ENCODE measurements around the gene RSPO3. TPM values are rescaled to one million over a fixed set of nuclear protein-coding genes. Genes with fewer than 3 reads are reported as not detected.

RSPO3 gene
- total RNA-seq, 1 experiment from 2014 or later = not detected

GRCh38 chr6:127192911-127193541, 74.6 kb downstream of the RSPO3 start:
- no peak for DNase-seq
- POLR2A ChIA-PET (ENCODE audit: unreplicated experiment) = no interaction called here

DNA sequence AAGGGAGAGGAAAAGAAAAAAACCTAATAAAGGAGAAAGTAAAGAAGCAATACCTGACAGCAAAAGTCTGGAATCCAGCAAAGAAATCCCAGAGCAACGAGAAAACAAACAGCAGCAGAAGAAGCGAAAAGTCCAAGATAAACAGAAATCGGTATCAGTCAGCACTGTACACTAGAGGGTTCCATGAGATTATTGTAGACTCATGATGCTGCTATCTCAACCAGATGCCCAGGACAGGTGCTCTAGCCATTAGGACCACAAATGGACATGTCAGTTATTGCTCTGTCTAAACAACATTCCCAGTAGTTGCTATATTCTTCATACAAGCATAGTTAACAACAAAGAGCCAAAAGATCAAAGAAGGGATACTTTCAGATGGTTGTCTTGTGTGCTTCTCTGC, 77.4 kb downstream of the RSPO3 start:
- no peak for TF ChIP-seq EZH2phosphoT487 (IDR thresholded peaks at IDR 0.05; ENCODE audit: borderline replicate concordance, low read length)
- TF ChIP-seq, protein P1, sequence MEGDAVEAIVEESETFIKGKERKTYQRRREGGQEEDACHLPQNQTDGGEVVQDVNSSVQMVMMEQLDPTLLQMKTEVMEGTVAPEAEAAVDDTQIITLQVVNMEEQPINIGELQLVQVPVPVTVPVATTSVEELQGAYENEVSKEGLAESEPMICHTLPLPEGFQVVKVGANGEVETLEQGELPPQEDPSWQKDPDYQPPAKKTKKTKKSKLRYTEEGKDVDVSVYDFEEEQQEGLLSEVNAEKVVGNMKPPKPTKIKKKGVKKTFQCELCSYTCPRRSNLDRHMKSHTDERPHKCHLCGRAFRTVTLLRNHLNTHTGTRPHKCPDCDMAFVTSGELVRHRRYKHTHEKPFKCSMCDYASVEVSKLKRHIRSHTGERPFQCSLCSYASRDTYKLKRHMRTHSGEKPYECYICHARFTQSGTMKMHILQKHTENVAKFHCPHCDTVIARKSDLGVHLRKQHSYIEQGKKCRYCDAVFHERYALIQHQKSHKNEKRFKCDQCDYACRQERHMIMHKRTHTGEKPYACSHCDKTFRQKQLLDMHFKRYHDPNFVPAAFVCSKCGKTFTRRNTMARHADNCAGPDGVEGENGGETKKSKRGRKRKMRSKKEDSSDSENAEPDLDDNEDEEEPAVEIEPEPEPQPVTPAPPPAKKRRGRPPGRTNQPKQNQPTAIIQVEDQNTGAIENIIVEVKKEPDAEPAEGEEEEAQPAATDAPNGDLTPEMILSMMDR (conservative IDR thresholded peaks at IDR 0.05; ENCODE audit: low read depth, low read length) = no peak
- no peak for TF ChIP-seq EZH2 (IDR thresholded peaks at IDR 0.05; ENCODE audit: low read length, unreplicated experiment)
- Histone ChIP-seq H3K27me3 (ENCODE audit: low read length) (no peaks in the 10 kb centered on the region), H2AFZ (ENCODE audit: low read length) (no peak overlapping the region), H3K9ac (ENCODE audit: low read length) (no peak overlapping the region), H3K36me3 (ENCODE audit: low read depth, low read length) (no peaks in the 10 kb centered on the region), H3K79me2 (ENCODE audit: low read length) (no peaks in the 10 kb centered on the region), H3F3A (ENCODE audit: low read length, unreplicated experiment) (no peaks in the 10 kb centered on the region), H3K9me2 (replicated peaks; ENCODE audit: low read length) (no peaks in the 10 kb centered on the region), H3K27ac (ENCODE audit: low read length) (no peak overlapping the region), H3K4me3 (ENCODE audit: low read length) (no peak overlapping the region), H4K20me1 (ENCODE audit: low read length) (no peaks in the 10 kb centered on the region), H3K9me3 (ENCODE audit: low read length) (no peaks in the 10 kb centered on the region), H3K4me1 (ENCODE audit: insufficient read depth, low read length) (no peaks in the 10 kb centered on the region), H3K4me2 (ENCODE audit: low read length) (no peak overlapping the region)
- BruUV-seq (replicated peaks) = no TSS peak
- no peak for ATAC-seq
- intact Hi-C loops (cut with micrococcal nuclease) = loop anchor here (10.0 kb wide), 2 partner anchors 349 to 391 kb away; no protein-coding TSS in a partner anchor
- no peak for DNase-seq
- POLR2A ChIA-PET (ENCODE audit: unreplicated experiment) = no interaction called here
- CTCF ChIA-PET = no interaction called here

More at GRCh38 chr6:127192911-127193541, 74.6 kb downstream of the RSPO3 start:
- Histone ChIP-seq H3K9me3 (ENCODE audit: low read length) (no peaks in the 10 kb centered on the region), H3K27ac (ENCODE audit: low read length) (no peak overlapping the region), H3K9me2 (replicated peaks; ENCODE audit: low read length) (no peaks in the 10 kb centered on the region), H3K9ac (ENCODE audit: low read length) (no peak overlapping the region), H3K27me3 (ENCODE audit: low read length) (no peaks in the 10 kb centered on the region), H3F3A (ENCODE audit: low read length, unreplicated experiment) (no peaks in the 10 kb centered on the region), H3K4me3 (ENCODE audit: low read length) (no peak overlapping the region), H3K36me3 (ENCODE audit: low read depth, low read length) (no peaks in the 10 kb centered on the region), H2AFZ (ENCODE audit: low read length) (no peak overlapping the region), H3K79me2 (ENCODE audit: low read length) (no peaks in the 10 kb centered on the region), H4K20me1 (ENCODE audit: low read length) (no peaks in the 10 kb centered on the region), H3K4me1 (ENCODE audit: insufficient read depth, low read length) (no peaks in the 10 kb centered on the region), H3K4me2 (ENCODE audit: low read length) (no peak overlapping the region)
- no peak for TF ChIP-seq EZH2phosphoT487 (IDR thresholded peaks at IDR 0.05; ENCODE audit: borderline replicate concordance, low read length)
- no peak for TF ChIP-seq EZH2 (IDR thresholded peaks at IDR 0.05; ENCODE audit: low read length, unreplicated experiment)
- TF ChIP-seq, protein P1 (conservative IDR thresholded peaks at IDR 0.05; ENCODE audit: low read depth, low read length) = no peak
- CTCF ChIA-PET = no interaction called here
- intact Hi-C loops (cut with micrococcal nuclease) = loop anchor here (5.0 to 10.0 kb wide), 3 partner anchors 74 to 388 kb away; partner anchors contain the start of gene RNF146
- ATAC-seq = no peak
- BruUV-seq (replicated peaks) = no TSS peak

DNA sequence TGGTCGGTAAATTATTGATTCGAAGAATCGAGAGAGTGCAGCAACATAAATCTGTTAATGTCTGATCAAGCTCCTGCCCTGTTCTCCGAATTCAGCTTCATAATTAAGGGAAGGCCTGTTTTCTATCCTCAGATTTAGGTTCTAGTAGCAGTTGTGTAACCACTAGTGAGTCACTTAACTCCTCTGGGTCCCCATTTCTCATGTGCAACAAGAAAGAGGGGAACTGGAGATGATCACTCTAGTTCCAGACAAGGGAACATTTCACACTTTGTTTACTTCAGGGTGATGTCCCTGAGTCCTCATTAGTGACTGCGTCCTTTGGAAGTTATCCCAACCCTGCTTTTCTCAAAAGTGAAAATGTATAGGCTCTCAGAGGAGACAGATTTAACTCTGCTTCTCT, 80.1 kb downstream of the RSPO3 start:
- no peaks in the 10 kb centered on the region for H3K9me3 ChIP-seq (ENCODE audit: low read length)
- H3K79me2 ChIP-seq (ENCODE audit: low read length) = no peaks in the 10 kb centered on the region
- no peak overlapping the region for H2AFZ ChIP-seq (ENCODE audit: low read length)
- H3K4me2 ChIP-seq (ENCODE audit: low read length) = no peak overlapping the region
- DNase-seq (no peak), ATAC-seq (no peak)
- POLR2A ChIA-PET (ENCODE audit: unreplicated experiment) = no interaction called here
- no peaks in the 10 kb centered on the region for H4K20me1 ChIP-seq (ENCODE audit: low read length)
- no peak overlapping the region for H3K27ac ChIP-seq (ENCODE audit: low read length)
- no peak overlapping the region for H3K9ac ChIP-seq (ENCODE audit: low read length)
- intact Hi-C loops (cut with micrococcal nuclease) = loop anchor here (10.0 kb wide), 2 partner anchors 346 to 394 kb away; no protein-coding TSS in a partner anchor
- TF ChIP-seq EZH2phosphoT487 (IDR thresholded peaks at IDR 0.05; ENCODE audit: borderline replicate concordance, low read length) = no peak
- TF ChIP-seq, protein P1 (conservative IDR thresholded peaks at IDR 0.05; ENCODE audit: low read depth, low read length) = no peak
- BruUV-seq (replicated peaks) = no TSS peak
- H3K4me3 ChIP-seq (ENCODE audit: low read length) = no peak overlapping the region
- no peaks in the 10 kb centered on the region; the same call in 1 of the 2 replicates for H3K4me1 ChIP-seq (ENCODE audit: insufficient read depth, low read length)
- H3F3A ChIP-seq (ENCODE audit: low read length, unreplicated experiment) = no peaks in the 10 kb centered on the region
- CTCF ChIA-PET = no interaction called here
- H3K27me3 ChIP-seq (ENCODE audit: low read length) = no peaks in the 10 kb centered on the region
- no peaks in the 10 kb centered on the region for H3K9me2 ChIP-seq (replicated peaks; ENCODE audit: low read length)
- no peaks in the 10 kb centered on the region for H3K36me3 ChIP-seq (ENCODE audit: low read depth, low read length)

Data from PC-3 (cell line).